Activated CD4-positive, alpha-beta T cell treated with anti-CD3 and anti-CD28 coated beads, Interleukin-10, Interleukin-2, amounts not matched to agents 100 ng/mL and 50 ng/mL, durations not matched to agents 16 hours and 8 hours (primary cell): ENCODE results near the gene NOB1.
A peak's percentile ranks its signal among the peaks of the same experiment; 100 is the strongest.

Experiments
- DNase-seq: peaks from one replicate; pipeline ENCODE4 v3.0.0-alpha.2; 2020

The NOB1 gene

GRCh38 chr16:69718111-69718764 is 36.5 kb downstream of the NOB1 start:
- no peak for DNase-seq

GRCh38 chr16:69717066-69717465 is 37.7 kb downstream of the NOB1 start:
- no peak for DNase-seq

GRCh38 chr16:69712914-69713581 is 41.7 kb downstream of the NOB1 start:
- no peak for DNase-seq

- no peak for DNase-seq
These were observed 42.4 kb downstream of the NOB1 start for GRCh38 chr16:69712277-69712676.

GRCh38 chr16:69711115-69711740 is 43.5 kb downstream of the NOB1 start:
- DNase-seq = no peak

- DNase-seq = peak; percentile 66
These were observed 45.2 kb downstream of the NOB1 start for GRCh38 chr16:69709456-69710084.

GRCh38 chr16:69707920-69708683 is 46.6 kb downstream of the NOB1 start:
- no peak for DNase-seq

- no peak for DNase-seq
These were observed 47.8 kb downstream of the NOB1 start for GRCh38 chr16:69706975-69707340.

- DNase-seq = no peak
These were observed 48.3 kb downstream of the NOB1 start for GRCh38 chr16:69706256-69706974.

GRCh38 chr16:69703638-69704037 is 51.1 kb downstream of the NOB1 start:
- DNase-seq = no peak

- no peak for DNase-seq
These were observed 52.9 kb downstream of the NOB1 start for GRCh38 chr16:69701866-69702265.

- DNase-seq = no peak
These were observed 53.3 kb downstream of the NOB1 start for GRCh38 chr16:69701452-69701851.

- DNase-seq = no peak
These were observed 54.8 kb downstream of the NOB1 start for GRCh38 chr16:69699915-69700314.

- no peak for DNase-seq
These were observed 56.3 kb downstream of the NOB1 start for GRCh38 chr16:69698404-69698803.

- DNase-seq = no peak
These were observed 60.8 kb downstream of the NOB1 start for GRCh38 chr16:69693916-69694315.

- peak; percentile 4 for DNase-seq
These were observed 62.5 kb downstream of the NOB1 start for GRCh38 chr16:69691980-69692911.
